Activated T-helper 1 cell treated with anti-CD3 and anti-CD28 coated beads, Interleukin-12 subunit alpha, Interleukin-12 subunit beta, Interleukin-2, Interleukin-4 antibody, amounts not matched to agents 30 ng/mL and 10 ng/mL and 1 ng/mL, durations not matched to agents 14 hours and 24 hours and 36 hours (primary cell): Measurements from ENCODE around the gene DDX1. TPM values are rescaled to one million over a fixed set of nuclear protein-coding genes. Genes with fewer than 3 reads are reported as not detected.

Experiments used
- DNase-seq: peaks from one replicate; pipeline ENCODE4 v3.0.0; 2021; ENCODE audit warnings: low spot score
- H3K27ac Mint-ChIP-seq: one replicate; pipeline ENCODE4 v1.8.0; 2021; ENCODE audit warnings: mild to moderate bottlenecking, mixed read lengths
- H3K27me3 Mint-ChIP-seq: one replicate; pipeline ENCODE4 v1.8.0; 2022; ENCODE audit warnings: mild to moderate bottlenecking, moderate library complexity, mixed read lengths; ENCODE audit not compliant: insufficient read depth
- H3K36me3 Mint-ChIP-seq: one replicate; pipeline ENCODE4 v1.8.0; 2021; ENCODE audit warnings: low read depth, mixed read lengths
- H3K4me1 Mint-ChIP-seq: one replicate; pipeline ENCODE4 v1.8.0; 2021; ENCODE audit warnings: low read depth, mixed read lengths
- H3K4me3 Mint-ChIP-seq: one replicate; pipeline ENCODE4 v1.8.0; 2021; ENCODE audit warnings: mild to moderate bottlenecking, moderate library complexity, mixed read lengths
- H3K9me3 Mint-ChIP-seq: one replicate; pipeline ENCODE4 v1.8.0; 2021; ENCODE audit warnings: mixed read lengths
- intact Hi-C: fragments of 100-400 bp; cut with micrococcal nuclease; formaldehyde crosslinking; loops from one replicate; pipeline ENCODE4 v1.15.1; 2024
- total RNA-seq: library from RNA; stranded (reverse); gene quantifications from 2 replicates; pipeline ENCODE4 v1.2.3, GENCODE V29; 2022

The DDX1 gene
- total RNA-seq, 1 donor from 2014 or later: 104 TPM

GRCh38 chr2:15593327-15593705 is 1.6 kb downstream of the DDX1 start:
- no peak for DNase-seq
- intact Hi-C loops: loop anchor here (5.0 kb wide), 1 partner anchor 34 kb away; no protein-coding TSS in a partner anchor
- H3K4me1 Mint-ChIP-seq: peaks cover 30% of the 10 kb centered on the region
- no peaks in the 10 kb centered on the region for H3K9me3 Mint-ChIP-seq
- H3K27me3 Mint-ChIP-seq: no peaks in the 10 kb centered on the region
- peaks cover 25% of the 10 kb centered on the region for H3K36me3 Mint-ChIP-seq
- H3K27ac Mint-ChIP-seq: no peak overlapping the region
- peak overlapping the region; percentile 91 for H3K4me3 Mint-ChIP-seq

GRCh38 chr2:15594291-15595256 is 2.9 kb downstream of the DDX1 start:
- Mint-ChIP-seq H3K9me3 (no peaks in the 10 kb centered on the region), H3K27me3 (no peaks in the 10 kb centered on the region), H3K4me1 (peaks cover 30% of the 10 kb centered on the region), H3K27ac (no peak overlapping the region), H3K4me3 (no peak overlapping the region), H3K36me3 (peaks cover 30% of the 10 kb centered on the region)
- DNase-seq: no peak
- intact Hi-C loops: loop anchor here (5.0 kb wide), 1 partner anchor 33 kb away; no protein-coding TSS in a partner anchor

- DNase-seq: no peak
- peaks cover 30% of the 10 kb centered on the region for H3K4me1 Mint-ChIP-seq
- H3K9me3 Mint-ChIP-seq: no peaks in the 10 kb centered on the region
- H3K27me3 Mint-ChIP-seq: no peaks in the 10 kb centered on the region
- no peak overlapping the region for H3K4me3 Mint-ChIP-seq
- H3K36me3 Mint-ChIP-seq: peaks cover 33% of the 10 kb centered on the region
- intact Hi-C loops: no loop called here
- no peak overlapping the region for H3K27ac Mint-ChIP-seq
Observed at GRCh38 chr2:15595342-15595905, 3.8 kb downstream of the DDX1 start.

GRCh38 chr2:15595936-15596335 is 4.3 kb downstream of the DDX1 start:
- no peak for DNase-seq
- H3K4me1 Mint-ChIP-seq: peaks cover 30% of the 10 kb centered on the region
- no peaks in the 10 kb centered on the region for H3K27me3 Mint-ChIP-seq
- peaks cover 36% of the 10 kb centered on the region for H3K36me3 Mint-ChIP-seq
- H3K27ac Mint-ChIP-seq: no peak overlapping the region
- H3K4me3 Mint-ChIP-seq: no peak overlapping the region
- H3K9me3 Mint-ChIP-seq: no peaks in the 10 kb centered on the region
- intact Hi-C loops: no loop called here

GRCh38 chr2:15596350-15596749 is 4.7 kb downstream of the DDX1 start:
- Mint-ChIP-seq H3K4me1 (peaks cover 25% of the 10 kb centered on the region), H3K36me3 (peaks cover 40% of the 10 kb centered on the region), H3K27ac (no peak overlapping the region), H3K4me3 (no peak overlapping the region), H3K27me3 (no peaks in the 10 kb centered on the region), H3K9me3 (no peaks in the 10 kb centered on the region)
- no peak for DNase-seq
- intact Hi-C loops: no loop called here

- peaks cover 45% of the 10 kb centered on the region for H3K36me3 Mint-ChIP-seq
- peaks cover 23% of the 10 kb centered on the region for H3K4me1 Mint-ChIP-seq
- H3K9me3 Mint-ChIP-seq: no peaks in the 10 kb centered on the region
- intact Hi-C loops: no loop called here
- H3K27me3 Mint-ChIP-seq: no peaks in the 10 kb centered on the region
- no peak overlapping the region for H3K4me3 Mint-ChIP-seq
- DNase-seq: no peak
- no peak overlapping the region for H3K27ac Mint-ChIP-seq
Observed at GRCh38 chr2:15596968-15597367, 5.3 kb downstream of the DDX1 start.

- intact Hi-C loops: no loop called here
- H3K4me3 Mint-ChIP-seq: no peak overlapping the region
- no peak for DNase-seq
- H3K9me3 Mint-ChIP-seq: no peaks in the 10 kb centered on the region
- H3K36me3 Mint-ChIP-seq: peaks cover 61% of the 10 kb centered on the region
- peaks cover 8% of the 10 kb centered on the region for H3K4me1 Mint-ChIP-seq
- no peaks in the 10 kb centered on the region for H3K27me3 Mint-ChIP-seq
- no peak overlapping the region for H3K27ac Mint-ChIP-seq
Observed at GRCh38 chr2:15599994-15600393, 8.3 kb downstream of the DDX1 start.

GRCh38 chr2:15601681-15602080 is 10.0 kb downstream of the DDX1 start:
- no peaks in the 10 kb centered on the region for H3K4me1 Mint-ChIP-seq
- H3K27ac Mint-ChIP-seq: no peak overlapping the region
- H3K9me3 Mint-ChIP-seq: no peaks in the 10 kb centered on the region
- no peak overlapping the region for H3K4me3 Mint-ChIP-seq
- no peaks in the 10 kb centered on the region for H3K27me3 Mint-ChIP-seq
- no peak for DNase-seq
- intact Hi-C loops: no loop called here
- H3K36me3 Mint-ChIP-seq: peaks cover 60% of the 10 kb centered on the region

- Mint-ChIP-seq H3K9me3 (no peaks in the 10 kb centered on the region), H3K27me3 (no peaks in the 10 kb centered on the region), H3K4me3 (no peak overlapping the region), H3K27ac (no peak overlapping the region), H3K36me3 (peaks cover 60% of the 10 kb centered on the region), H3K4me1 (no peaks in the 10 kb centered on the region)
- no peak for DNase-seq
- intact Hi-C loops: no loop called here
Observed at GRCh38 chr2:15602393-15602792, 10.7 kb downstream of the DDX1 start.

- H3K4me1 Mint-ChIP-seq: no peaks in the 10 kb centered on the region
Observed at GRCh38 chr2:15603044-15603765, 11.5 kb downstream of the DDX1 start.

GRCh38 chr2:15603948-15604347 is 12.3 kb downstream of the DDX1 start:
- no peaks in the 10 kb centered on the region for H3K4me1 Mint-ChIP-seq
- no peaks in the 10 kb centered on the region for H3K27me3 Mint-ChIP-seq
- H3K9me3 Mint-ChIP-seq: no peaks in the 10 kb centered on the region
- peaks cover 61% of the 10 kb centered on the region for H3K36me3 Mint-ChIP-seq
- H3K4me3 Mint-ChIP-seq: no peak overlapping the region
- no peak overlapping the region for H3K27ac Mint-ChIP-seq
- DNase-seq: no peak
- intact Hi-C loops: no loop called here

More at GRCh38 chr2:15603044-15603765, 11.5 kb downstream of the DDX1 start:
- H3K27me3 Mint-ChIP-seq: no peaks in the 10 kb centered on the region
- H3K36me3 Mint-ChIP-seq: peaks cover 65% of the 10 kb centered on the region
- DNase-seq: no peak
- intact Hi-C loops: no loop called here
- H3K9me3 Mint-ChIP-seq: no peaks in the 10 kb centered on the region
- H3K27ac Mint-ChIP-seq: no peak overlapping the region
- H3K4me3 Mint-ChIP-seq: no peak overlapping the region

GRCh38 chr2:15605721-15606120 is 14.1 kb downstream of the DDX1 start:
- no peaks in the 10 kb centered on the region for H3K9me3 Mint-ChIP-seq
- H3K27me3 Mint-ChIP-seq: no peaks in the 10 kb centered on the region
- no peak overlapping the region for H3K27ac Mint-ChIP-seq
- intact Hi-C loops: no loop called here
- peaks cover 67% of the 10 kb centered on the region for H3K36me3 Mint-ChIP-seq
- DNase-seq: no peak
- H3K4me3 Mint-ChIP-seq: no peak overlapping the region
- no peaks in the 10 kb centered on the region for H3K4me1 Mint-ChIP-seq
